Mucosa of descending colon (tissue), 3 donors: Measurements from ENCODE around the gene PLEKHG3. TPM values are rescaled to one million over a fixed set of nuclear protein-coding genes. Genes with fewer than 3 reads are reported as not detected.

ENCODE experiments used
- ATAC-seq: fragments of 200-7000 bp; cut with Tn5 transposase; one replicate; pipeline ENCODE4 v1.9.1; 2020; ENCODE audit warnings: mild to moderate bottlenecking, moderate library complexity
- DNase-seq, 3 donors: peaks; one replicate each; pipeline ENCODE4 v3.0.0-alpha.2; 2020
- H3K36me3 ChIP-seq: fragments of 200-600 bp; one replicate; pipeline ENCODE4 v1.8.0; 2021; ENCODE audit warnings: low read depth, mild to moderate bottlenecking
- H3K4me1 ChIP-seq: fragments of 200-600 bp; one replicate; pipeline ENCODE4 v1.8.0; 2021; ENCODE audit warnings: low read depth, mild to moderate bottlenecking
- H3K4me3 ChIP-seq: fragments of 200-600 bp; one replicate; pipeline ENCODE4 v1.8.0; 2021; ENCODE audit warnings: mild to moderate bottlenecking
- H3K9me3 ChIP-seq: fragments of 200-600 bp; one replicate; pipeline ENCODE4 v1.8.0; 2021; ENCODE audit warnings: mild to moderate bottlenecking
- CTCF ChIP-seq: fragments of 200-600 bp; IDR thresholded peaks from one replicate; pipeline ENCODE4 v1.8.0; 2022; ENCODE audit warnings: antibody characterized with exemption, mild to moderate bottlenecking
- intact Hi-C, 2 donors: fragments of 100-400 bp; cut with DNase I in 1 of 2; cut with micrococcal nuclease in 1 of 2; formaldehyde crosslinking; loops; one replicate each; pipeline versions ENCODE4 v1.11.0 to v1.11.1; 2022; cut with DNase I, micrococcal nuclease
- total RNA-seq, 3 donors: library from RNA; stranded (reverse); fragmentation: NEBNext Ultra II Directional in 2 of 3; extraction: Animal tissue kit (Norgen Biotek cat#: 25700) in 2 of 3; gene quantifications; one replicate each; pipeline versions ENCODE4 v1.2.1 to v1.2.4, GENCODE V29; 2021 to 2023
- donor health status: DM: no; HTN: no; CAD: no; lungs with moderate emphysema.
- donor health status: DM: no; HTN: no; CAD: no.
- donor health status: DM: no; HTN: yes; CAD: no.

Gene PLEKHG3
- total RNA-seq, 3 donors from 2014 or later, result 72.0 to 96.6 (median 91.4) TPM

- no peak for TF ChIP-seq CTCF
- no peaks in the 10 kb centered on the region for H3K9me3 ChIP-seq
- intact Hi-C loops, result no loop called here
- peak; percentile 79 for ATAC-seq
- DNase-seq, result peak; percentile 74 to 81 (median 75)
- no peaks in the 10 kb centered on the region for H3K36me3 ChIP-seq
- no peak overlapping the region for H3K4me3 ChIP-seq
- peaks cover 21% of the 10 kb centered on the region for H3K4me1 ChIP-seq
These were observed 51.6 kb downstream of the PLEKHG3 start for GRCh38 chr14:64755781-64756221.

- no peak for TF ChIP-seq CTCF
- H3K4me3 ChIP-seq, result no peak overlapping the region
- H3K36me3 ChIP-seq, result no peaks in the 10 kb centered on the region
- intact Hi-C loops, result no loop called here
- DNase-seq, result peak in 1 of 3 donors; percentile 29
- H3K4me1 ChIP-seq, result peaks cover 28% of the 10 kb centered on the region
- no peak for ATAC-seq
- H3K9me3 ChIP-seq, result no peaks in the 10 kb centered on the region
These were observed 52.5 kb downstream of the PLEKHG3 start for GRCh38 chr14:64756712-64757111.

- Histone ChIP-seq H3K4me1 (peaks cover 37% of the 10 kb centered on the region), H3K9me3 (no peaks in the 10 kb centered on the region), H3K36me3 (no peaks in the 10 kb centered on the region), H3K4me3 (no peak overlapping the region)
- DNase-seq, result peak in 2 of 3 donors; percentile 16 to 27
- ATAC-seq, result no peak
- no peak for TF ChIP-seq CTCF
- intact Hi-C loops, result no loop called here
These were observed 53.4 kb downstream of the PLEKHG3 start for GRCh38 chr14:64757601-64758000.

- no peak for TF ChIP-seq CTCF
- H3K4me3 ChIP-seq, result no peak overlapping the region
- DNase-seq (peak in 2 of 3 donors; percentile 53 to 62), ATAC-seq (peak; percentile 16)
- no peaks in the 10 kb centered on the region for H3K9me3 ChIP-seq
- peaks cover 38% of the 10 kb centered on the region for H3K4me1 ChIP-seq
- no peaks in the 10 kb centered on the region for H3K36me3 ChIP-seq
- intact Hi-C loops, result no loop called here
These were observed 53.8 kb downstream of the PLEKHG3 start for GRCh38 chr14:64758025-64758521.

- H3K4me3 ChIP-seq, result no peak overlapping the region
- no peak for TF ChIP-seq CTCF
- ATAC-seq, result no peak
- no peaks in the 10 kb centered on the region for H3K36me3 ChIP-seq
- no peaks in the 10 kb centered on the region for H3K9me3 ChIP-seq
- intact Hi-C loops, result no loop called here
- H3K4me1 ChIP-seq, result peaks cover 38% of the 10 kb centered on the region
- DNase-seq, result peak in 2 of 3 donors; percentile 42 to 48
These were observed 54.7 kb downstream of the PLEKHG3 start for GRCh38 chr14:64758691-64759554.
